Islet of Langerhans (tissue), 1 donor: ENCODE results near the gene KIR2DL3.

Experiments used
- FAIRE-seq: peaks from one replicate; lab custom pipeline; 2011; peaks lifted over from hg19 to GRCh38; lab: Jason Lieb, UNC

Gene KIR2DL3

DNA sequence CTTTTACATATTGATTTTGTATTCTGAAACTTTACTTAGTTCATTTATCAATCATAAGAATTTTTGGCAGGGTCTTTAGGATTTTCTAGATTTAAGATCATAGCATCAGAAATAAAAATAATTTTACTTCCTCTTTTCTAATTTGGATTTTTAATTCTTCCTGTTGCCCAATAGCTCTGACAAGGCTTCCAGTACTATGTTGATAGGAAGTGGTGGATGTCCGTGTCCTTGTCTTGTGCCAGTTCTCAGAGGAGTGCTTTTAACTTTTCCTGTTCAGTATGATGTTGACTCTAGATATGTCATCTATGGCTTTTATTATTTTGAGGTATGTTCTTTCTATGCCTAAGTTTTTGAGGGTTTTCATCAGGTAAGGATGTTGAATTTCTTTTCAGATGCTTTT lies 57.4 kb downstream of the KIR2DL3 start:
- no peak for FAIRE-seq
